Fibroblast of skin of left quadriceps (primary cell): ENCODE results near the gene TUSC2.
A peak's percentile ranks its signal among the peaks of the same experiment; 100 is the strongest.
"Not testable (repeated sequence)": the region's sequence is repeated elsewhere in the genome, so short reads cannot be mapped to it uniquely, and the experiment has no call there.

Experiments
- DNase-seq, 2 experiments: peaks; one replicate each; pipeline ENCODE4 v3.0.0-alpha.2; 2013; ENCODE audit warnings: low read depth in 2 of 2

TUSC2 gene

DNA sequence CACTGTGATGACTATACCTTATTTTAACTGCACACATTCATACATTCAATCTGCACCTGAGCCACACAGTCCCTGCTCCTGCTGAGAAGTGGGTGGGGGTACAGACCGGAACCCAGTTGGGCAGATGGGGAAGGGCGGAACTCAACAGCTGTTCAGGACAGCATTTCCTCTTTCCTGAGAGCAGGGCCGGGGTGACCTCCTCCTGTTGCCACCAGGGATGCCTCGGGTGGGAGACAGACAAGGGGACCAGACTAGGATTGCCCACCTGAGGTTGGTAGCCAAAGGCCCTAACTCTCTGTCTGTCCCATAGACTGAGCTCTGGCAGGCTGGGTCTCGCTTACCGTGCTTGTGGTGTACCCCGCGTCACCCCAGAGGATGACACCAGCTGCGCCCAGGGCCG, 9.4 kb downstream of the TUSC2 start:
- DNase-seq: no peak

DNA sequence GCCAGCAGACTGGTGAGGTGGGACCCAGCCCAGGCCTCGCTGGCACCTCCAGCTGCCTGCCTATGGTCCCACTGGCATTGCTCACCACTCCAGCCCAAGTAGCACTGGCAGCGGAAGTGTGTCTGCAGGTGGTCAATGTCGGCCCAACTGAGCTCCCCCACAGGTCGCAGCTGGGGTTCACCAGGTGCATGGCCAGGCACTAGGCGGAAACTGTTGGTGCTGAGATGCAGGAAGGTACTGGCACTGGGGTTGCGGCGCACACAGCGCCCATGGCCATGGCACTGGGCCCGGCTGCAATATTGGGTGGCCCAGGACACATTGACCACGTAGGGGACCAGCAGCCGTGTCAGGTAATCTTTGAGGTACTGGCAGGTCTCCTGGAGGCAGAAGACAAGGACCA, 9.9 kb downstream of the TUSC2 start:
- DNase-seq: no peak

DNA sequence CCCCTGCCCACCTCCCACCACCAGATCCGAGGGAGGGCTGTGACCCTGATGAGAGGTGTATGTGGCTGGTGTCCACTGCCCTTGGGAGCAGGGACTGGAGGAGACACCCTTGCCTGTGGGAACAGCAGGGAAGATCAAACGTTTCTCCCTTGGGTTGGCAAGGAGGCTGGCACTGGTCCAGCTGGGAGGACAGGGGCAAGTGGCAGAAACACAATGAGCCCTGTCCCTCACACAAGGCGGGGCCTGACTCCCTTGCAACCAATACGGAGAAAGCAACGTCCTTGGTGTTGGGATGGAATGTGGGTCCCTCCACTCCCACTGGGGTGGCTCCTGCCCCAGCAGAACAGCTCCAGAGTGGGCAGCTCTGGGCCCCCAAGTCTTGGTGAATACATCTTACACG, 10.7 kb downstream of the TUSC2 start:
- no peak for DNase-seq

DNA sequence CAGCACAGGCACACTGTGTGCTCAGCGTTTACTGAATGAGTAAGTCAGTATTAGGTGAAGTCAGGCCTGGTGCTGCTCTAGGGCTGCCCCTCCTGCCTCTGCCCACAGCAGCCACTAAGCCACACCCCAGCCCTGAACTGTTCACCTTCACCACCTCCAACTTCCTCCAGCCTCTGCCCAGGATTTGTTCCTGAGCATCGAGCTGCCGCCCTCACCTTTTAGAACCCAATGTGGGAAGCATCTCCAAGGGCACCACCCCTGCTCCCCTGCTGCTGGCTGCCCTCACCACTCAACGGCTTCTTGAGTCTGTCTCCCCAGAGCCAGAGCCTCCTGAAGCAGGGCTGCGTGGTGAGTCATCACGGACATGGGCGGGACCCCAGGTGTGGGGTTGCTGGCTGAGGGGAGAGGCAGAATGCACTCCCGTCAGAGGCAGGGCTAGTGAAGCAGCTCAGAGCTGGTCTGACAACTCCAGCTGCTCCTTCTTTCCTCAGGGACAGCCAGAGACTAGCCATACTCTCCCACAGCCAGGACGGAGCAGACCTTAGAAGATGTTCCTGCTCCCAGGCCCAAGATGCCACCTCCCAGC, 11.3 kb downstream of the TUSC2 start:
- no peak for DNase-seq

DNA sequence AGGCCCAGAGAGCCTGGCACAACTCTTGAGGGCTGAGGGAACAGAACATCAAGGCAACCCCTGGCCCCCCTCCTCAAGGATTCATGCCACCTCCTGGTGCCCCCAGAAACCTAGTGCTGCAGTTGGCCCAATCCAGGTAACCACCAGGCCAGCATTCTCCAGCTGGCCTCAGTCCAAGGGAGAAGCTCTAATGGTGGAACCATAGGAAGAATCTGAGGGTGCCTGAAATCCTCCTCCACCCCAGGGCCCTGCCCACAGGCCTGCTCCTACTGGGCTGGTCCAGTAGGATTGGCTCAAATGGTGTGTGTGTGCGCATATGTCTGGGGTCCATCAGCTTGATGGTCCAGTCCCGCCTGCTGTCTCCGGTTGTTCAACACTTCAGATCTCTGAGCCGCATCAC, 13.2 kb downstream of the TUSC2 start:
- no peak for DNase-seq

DNA sequence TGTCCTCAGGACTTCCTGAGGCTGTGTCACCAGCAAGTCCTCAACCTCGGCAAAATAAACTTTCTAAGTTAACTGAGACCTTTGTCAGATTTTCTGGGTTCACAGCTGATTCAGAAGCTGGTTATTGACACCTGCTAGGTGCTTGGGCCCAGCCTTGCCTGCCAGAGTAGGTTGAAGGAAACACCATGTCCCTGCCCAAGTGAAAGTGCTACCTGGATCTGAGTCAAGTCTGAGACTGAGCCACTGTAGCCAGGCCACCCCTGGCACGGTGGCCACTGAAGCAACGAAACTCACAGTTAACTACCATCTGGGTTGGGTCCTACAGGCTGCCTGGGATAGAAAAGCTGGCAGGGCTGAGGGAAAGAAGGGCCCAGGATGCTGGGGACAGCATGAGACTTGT, 13.7 kb downstream of the TUSC2 start:
- no peak for DNase-seq

DNA sequence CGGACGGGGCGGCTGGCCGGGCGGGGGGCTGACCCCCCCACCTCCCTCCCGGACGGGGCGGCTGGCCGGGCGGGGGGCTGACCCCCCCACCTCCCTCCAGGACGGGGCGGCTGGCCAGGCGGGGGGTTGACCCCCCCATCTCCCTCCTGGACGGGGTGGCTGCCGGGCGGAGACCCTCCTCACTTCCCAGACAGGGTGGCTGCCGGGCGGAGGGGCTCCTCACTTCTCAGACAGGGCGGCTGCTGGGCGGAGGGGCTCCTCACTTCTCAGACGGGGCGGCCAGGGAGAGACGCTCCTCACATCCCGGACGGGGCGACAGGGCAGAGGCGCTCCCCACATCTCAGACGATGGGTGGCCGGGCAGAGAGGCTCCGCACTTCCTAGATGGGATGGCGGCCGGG, 16.0 kb downstream of the TUSC2 start:
- not testable (repeated sequence) for DNase-seq

DNA sequence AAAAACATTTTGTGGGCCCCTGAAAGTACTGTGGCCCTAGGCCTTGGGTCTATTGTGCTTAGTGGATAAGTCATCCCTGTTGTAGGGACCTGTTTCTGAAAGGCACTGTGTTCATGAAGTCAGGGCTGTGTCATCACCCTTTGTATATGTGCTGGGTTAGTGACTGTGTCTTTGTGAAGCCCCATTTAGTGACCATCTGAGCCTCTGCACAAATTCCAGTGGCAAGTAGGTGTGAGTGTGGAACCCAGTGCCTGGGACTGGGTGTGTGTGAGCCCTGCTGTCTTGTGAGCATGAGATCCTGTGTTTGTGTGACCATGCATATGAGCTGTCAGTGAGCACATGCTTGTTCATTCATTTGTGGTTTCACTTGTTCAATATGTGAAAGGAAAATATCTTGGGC, 23.4 kb downstream of the TUSC2 start:
- no peak for DNase-seq

DNA sequence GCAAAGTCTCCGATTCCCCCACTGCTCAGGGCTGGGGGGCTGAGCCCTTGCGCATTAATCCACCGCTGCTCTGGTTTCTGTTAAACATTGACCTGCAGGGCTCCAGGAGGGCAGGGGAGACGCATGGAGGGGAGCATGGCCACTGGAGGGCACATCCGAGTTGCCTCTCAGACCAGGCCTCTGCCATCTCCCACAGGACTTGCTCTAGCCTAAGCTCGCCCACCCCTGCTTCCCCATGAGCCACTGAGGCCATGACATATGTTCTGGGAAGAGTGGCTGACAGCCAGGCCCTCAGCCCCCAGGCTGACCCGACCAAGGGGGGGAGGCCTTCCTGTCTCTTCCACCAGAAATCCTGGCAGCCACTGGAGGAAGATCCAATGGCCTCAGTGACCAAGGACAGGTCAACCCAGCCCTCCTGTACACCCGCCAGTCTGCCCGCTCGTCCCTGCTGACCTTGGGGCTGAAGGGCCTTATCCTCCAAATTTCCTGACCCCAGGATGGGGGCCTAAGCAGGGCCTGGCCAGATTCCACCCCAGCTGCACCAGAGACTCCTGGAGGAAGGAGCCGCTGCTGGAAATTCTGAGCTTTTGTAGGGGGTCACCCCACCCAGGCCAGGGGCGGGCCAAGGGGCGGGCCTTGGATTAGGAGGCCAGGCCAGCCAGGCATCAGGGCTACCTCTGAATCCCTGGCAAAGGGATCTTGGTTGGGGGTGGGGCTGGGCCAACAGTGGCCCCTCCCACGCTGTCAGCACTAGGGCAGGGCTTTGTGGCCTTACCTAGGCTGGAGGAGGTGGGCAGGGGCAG, 24.8 kb downstream of the TUSC2 start, which contains the start of gene HYAL1:
Gene HYAL1 (minus strand): TSS at position 562 of the 803 bp plus-strand sequence. CDS start 618 bp downstream, outside the sequence.
- no peak for DNase-seq

DNA sequence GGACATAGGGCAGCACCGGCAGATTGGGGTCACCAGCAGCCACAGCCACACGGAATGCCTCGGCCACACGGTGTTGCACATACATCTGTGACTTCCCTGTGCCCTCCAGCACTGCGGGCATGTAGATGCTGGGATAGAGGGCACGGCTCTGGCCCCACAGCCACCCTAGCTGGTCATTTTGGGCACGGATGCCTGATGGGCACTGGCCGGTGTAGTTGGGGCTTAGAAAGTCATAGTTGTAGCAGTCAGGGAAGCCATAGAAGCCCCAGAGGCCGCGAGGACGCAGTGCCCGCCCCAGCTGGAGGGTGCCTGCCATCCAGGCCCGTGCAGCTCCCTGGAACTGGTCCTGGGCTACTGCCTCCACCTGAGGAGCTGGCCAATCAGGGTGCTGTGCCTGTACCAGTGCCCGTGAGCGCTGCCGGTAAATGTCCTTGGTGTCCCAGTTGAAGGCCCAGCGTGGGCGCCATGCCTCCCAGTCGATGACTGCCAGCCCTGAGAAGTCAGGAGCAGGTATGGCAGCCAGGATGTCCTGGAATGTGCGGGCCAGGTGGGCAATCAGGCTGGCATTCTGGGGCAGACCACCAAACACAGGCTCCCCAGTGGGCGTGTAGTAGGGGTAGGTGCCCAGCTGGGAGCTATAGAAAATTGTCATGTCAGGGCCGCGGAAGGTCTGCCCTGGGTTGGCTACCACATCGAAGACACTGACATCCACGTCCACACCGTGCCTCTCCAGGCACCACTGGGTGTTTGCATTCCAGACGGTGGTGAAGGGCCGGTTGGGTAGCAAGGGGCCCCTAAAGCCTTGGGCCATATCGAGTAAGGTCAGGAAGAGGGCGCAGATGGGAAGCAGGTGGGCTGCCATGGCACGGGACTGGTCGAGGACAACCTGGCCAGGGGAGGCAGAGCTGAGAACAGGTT, 25.7 kb downstream of the TUSC2 start:
- DNase-seq: no peak

DNA sequence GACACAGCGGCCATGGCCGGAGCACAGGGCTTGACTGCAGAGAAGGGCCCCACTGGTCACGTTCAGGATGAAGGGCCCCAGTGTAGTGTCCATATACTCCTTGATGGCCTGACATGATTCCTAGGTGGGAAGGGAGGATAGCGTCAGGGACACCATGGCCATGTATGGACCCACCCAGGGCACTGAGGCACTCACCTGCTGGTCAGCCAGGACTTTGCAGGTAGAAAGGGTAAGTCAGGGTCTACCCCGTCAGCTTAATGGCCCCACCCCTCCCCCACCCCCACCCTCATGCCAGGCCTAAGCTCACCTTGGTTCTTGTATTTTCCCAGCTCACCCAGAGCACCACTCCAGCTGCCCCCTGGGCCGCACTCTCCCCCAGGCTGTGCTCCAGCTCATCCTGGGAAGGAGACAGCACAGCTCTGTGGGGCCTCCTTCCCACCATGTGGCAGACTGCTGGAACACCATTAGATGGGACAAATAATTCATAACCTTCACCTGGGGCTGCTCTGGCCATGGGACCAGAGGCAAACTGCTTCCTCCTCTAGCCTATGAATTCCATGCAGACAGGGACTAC, 27.3 kb downstream of the TUSC2 start:
- DNase-seq: no peak

DNA sequence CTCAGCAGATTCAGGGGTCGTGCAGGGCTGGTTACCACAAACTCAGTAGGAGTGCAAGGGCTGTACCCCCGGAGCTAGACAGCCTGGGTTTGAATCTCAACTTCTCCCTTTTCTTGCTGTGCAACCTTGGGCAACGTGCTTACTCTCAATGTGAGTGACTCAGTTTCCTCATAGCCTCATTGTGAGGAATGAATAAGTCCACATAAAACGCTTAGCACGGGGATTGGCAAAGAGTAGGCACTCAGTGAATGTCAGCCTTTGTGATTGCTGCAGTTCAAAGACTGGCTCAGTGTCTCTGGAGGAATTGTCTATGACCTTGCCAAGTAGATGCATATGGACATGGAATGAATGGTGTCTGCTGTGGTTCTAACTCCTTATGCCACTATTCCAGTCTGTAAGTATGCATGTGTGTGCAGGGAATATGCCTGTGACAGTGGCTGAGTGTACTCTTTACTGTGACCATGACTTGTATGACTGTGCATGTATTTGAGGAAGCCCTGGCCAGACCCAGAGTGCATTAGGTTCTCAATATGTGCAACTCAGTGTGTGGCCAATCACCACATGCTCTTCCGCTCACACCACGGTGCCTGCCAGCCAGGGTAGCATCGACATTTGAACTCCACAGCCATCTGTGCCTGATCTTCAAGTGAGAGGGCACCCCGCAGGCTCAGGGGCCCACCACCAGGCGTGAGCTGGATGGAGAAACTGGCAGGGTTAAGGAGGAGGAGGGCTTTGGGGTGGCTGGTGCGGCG, 27.9 kb downstream of the TUSC2 start:
- DNase-seq: peak in 1 of 2 experiments; percentile 6

DNA sequence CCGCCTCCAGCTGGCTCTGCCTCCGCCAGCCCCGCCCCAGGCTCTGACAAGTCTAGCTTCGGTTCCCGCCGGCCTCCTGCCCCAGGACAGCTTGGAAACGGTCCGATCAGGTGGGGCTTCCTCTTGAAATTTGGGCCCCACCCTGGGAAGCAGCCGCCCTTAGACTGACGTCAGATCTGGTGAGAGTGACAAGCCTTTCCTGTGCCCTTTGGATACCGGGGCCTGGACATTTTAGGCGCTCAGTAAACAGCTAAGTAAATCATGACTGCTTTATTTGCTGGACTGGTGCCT, 28.4 kb downstream of the TUSC2 start:
- no peak for DNase-seq

DNA sequence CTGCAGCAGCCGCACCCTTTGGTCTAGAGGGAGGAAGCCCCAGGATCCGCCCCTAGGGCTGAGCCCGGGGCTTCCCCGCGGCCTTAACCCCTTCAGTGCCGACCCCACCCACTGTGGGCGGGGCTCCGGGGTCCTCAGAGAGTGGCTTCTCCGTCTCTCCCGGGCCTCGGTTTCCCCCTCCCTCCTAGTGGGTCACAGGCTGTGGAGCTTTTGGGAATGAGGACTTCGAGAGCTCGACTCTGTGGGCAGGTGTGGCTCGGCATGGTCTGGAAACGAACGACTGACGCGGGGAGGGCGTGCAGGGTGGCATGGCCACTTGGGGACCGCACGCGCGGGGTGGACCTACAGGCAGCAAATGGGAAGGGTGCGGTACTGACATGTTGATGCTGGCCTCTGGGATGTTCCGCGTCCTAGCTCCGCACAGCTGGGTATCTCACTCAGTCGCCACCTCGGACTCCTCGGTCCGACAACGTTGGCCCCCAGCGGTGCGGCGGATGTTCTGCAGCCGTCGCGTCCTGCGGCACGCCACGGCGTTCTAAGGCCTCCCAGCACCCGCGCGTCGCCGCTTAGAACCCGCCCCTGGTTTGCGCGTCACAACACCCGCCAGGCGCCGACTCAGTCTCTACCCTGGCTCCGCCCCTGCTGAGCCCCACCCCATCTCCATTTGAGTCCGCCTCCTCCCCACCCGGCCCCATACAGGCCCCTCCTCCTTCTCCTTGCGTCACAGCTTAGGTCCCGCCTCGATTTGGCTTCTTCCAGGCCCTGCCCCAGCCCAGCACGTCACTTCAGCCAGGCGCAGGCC, 29.0 kb downstream of the TUSC2 start, which contains the start of the genes HYAL3 and NAA80:
Gene HYAL3 (minus strand): TSS at position 570 of the 802 bp plus-strand sequence. CDS start 3,803 bp downstream, outside the sequence.
Gene NAA80 (minus strand): TSS at position 570 of the 802 bp plus-strand sequence. CDS start 1,942 bp downstream, outside the sequence.
- peak; percentile 98 to 99 for DNase-seq

DNA sequence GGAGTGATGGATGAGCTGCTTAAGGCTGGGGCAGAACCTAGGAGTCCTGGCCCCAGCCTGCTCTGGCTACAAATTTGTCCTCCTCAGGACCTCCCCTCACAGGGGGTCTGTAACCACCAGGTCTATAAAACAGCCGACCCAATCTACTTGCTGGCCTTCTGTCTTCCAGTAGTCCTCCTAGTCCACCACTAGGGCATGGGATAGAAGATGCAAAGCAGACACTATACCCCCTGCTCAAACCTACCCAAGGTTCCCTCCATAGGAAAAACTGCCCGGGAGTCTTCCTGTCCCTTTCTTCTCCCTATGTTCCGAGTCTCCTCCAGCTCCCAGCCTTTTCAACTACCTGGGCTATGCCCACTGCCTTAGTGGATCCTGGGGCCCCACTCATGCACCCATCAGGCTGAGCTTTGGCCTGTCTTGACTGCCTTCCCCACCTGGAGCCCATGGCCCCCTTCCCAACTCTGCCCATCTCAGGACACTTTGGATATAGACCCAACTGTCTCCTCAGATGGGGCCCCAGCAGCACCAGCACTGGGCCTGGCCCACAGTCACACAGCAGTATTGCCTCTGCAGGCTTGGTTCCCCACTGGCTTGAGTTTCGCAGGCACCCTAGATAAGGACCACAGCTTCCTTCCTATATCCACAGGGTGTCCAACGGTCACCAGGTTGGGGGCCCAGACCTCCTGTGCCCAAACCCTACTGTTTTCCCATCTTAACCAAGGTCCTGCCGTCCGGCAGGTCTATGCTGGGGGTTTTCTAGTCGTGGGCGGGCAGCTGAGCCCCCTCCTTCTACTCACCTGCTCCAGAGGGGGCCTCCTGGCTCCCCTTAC, 29.9 kb downstream of the TUSC2 start:
- DNase-seq: no peak

DNA sequence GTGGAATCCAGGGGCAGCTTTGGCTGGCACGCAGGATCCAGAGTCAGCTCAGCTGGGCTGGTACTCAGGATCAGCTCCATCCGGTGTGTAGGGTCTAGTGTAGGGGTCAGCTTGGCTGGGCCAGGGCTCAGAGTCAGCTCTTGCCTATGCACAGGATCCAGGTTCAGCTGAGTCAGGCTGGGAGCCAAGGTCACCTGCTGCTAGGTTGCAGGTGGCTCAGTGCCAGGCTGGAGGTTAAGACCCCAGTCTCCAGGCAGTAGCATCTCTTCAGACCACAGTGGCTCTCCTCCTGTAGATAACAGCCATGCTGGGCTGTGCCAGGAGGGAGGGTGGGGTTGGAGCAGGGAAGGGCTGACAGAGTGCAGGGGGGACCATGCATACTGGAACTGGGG, 30.6 kb downstream of the TUSC2 start:
- no peak for DNase-seq

DNA sequence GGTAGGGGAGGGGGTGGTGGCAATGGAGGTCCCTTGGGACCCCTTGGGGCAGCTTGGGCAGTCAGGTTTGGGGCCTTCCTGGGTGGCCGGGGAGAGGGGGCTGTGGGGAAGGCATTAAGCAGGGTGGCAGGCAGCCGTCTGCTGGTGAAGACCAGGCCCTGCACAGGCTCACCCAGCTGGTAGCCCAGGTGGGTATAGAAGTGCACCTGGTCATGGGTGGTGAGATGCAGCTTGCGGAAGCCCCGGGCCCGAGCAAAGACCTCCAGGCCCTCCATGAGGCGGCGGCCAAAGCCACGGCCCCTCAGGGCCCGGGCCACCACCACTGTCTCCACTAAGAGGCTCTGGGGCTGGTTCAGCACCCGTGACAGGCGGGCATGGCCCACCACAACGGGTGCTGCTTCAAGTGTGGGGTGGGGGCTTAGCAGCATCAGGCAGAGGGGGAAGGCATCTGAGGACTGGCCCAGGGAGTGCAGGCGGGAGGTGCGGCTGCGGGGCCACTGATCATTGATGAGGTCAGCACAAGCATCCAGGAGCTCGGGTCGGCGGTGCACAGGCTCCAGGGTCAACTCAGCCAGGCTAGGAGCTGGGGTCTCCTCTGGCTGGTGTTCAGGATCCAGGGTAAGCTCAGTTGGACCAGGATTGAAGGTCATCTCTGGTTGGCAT, 31.2 kb downstream of the TUSC2 start:
- DNase-seq: no peak

DNA sequence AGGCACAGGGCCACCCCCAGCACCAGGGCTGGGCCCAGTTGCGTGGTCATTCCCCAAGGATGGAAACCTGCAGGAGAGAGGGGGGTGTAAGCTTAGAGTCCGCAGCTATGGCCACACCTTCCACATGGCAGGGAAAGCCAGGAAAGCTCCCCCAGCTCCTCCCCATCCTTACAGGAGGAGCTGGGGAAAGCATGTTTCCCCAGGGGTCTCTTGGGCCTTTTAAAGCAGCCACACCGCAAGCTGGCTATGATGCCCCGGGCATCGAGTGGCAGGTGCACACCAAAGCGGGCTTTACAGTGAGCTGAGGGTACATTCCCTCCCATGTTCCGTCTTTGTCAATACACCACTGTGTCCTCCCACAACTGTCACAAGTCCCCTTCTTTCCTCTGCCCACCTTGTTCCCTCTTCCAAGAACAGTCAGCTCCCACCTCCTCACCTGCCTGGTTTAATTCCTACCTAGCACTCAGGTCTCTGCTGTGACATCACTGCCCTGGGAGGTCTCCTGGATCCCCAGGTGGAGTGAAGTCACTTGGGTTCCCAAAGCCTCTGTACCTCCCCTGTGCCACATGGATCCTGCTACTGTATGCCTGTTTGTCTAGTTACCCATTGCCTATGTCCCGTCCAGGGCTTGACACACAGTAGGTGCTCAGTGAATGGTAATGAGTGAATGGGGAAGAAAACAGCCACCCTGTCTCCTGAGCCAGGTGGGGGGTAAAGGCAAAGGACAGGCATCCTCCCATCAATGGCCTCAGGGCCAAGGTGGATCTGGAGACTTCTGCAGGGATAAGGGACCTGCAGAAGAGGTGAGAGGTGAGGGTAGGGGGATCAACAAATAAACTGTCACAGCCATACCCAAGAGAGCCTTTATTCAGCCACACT, 32.2 kb downstream of the TUSC2 start:
- DNase-seq: no peak
